Measurements from ENCODE around the gene SNX13.

GRCh38 chr7:17957871-17958270 lies 17.6 kb upstream of the SNX13 start:
- TF ChIP-seq REST (IDR thresholded peaks at IDR 0.05; ENCODE audit: insufficient replicate concordance, low read depth) (no peak), CTCF (IDR thresholded peaks at IDR 0.05; ENCODE audit: insufficient read depth, low read length) (no peak), POLR2AphosphoS5 (IDR thresholded peaks at IDR 0.05; ENCODE audit: low read depth) (no peak), SPI1 (IDR thresholded peaks at IDR 0.05; ENCODE audit: borderline replicate concordance, low read depth) (no peak), GABPA (IDR thresholded peaks at IDR 0.05; ENCODE audit: low read depth) (no peak)

Data from HL-60 (cell line).